Smooth muscle cell (in vitro differentiated cells): ENCODE data around the gene AEN. TPM values are rescaled to one million over a fixed set of nuclear protein-coding genes. Genes with fewer than 3 reads are reported as not detected.

ENCODE experiments used
- DNase-seq: peaks from one replicate; lab custom pipeline; 2025; ENCODE audit not compliant: unreplicated experiment; lab: John Stamatoyannopoulos, UW
- H2AFZ ChIP-seq: fragments of 200-600 bp; sonication (generic); 2 replicates; pipeline ENCODE4 v1.6.0; 2016; ENCODE audit warnings: antibody characterized with exemption, low read depth, mild to moderate bottlenecking
- H3F3A ChIP-seq: fragments of 200-600 bp; sonication (generic); 2 replicates; pipeline ENCODE4 v1.6.0; 2017; ENCODE audit warnings: antibody characterized with exemption, low read depth
- H3K27ac ChIP-seq: fragments of 200-600 bp; sonication (generic); 2 replicates; pipeline ENCODE4 v1.5.1; 2016; ENCODE audit warnings: low read depth, mild to moderate bottlenecking
- H3K27me3 ChIP-seq: fragments of 200-600 bp; sonication (generic); 2 replicates; pipeline ENCODE4 v1.6.1; 2016; ENCODE audit warnings: low read depth, mild to moderate bottlenecking
- H3K36me3 ChIP-seq: fragments of 200-600 bp; sonication (generic); 2 replicates; pipeline ENCODE4 v1.5.1; 2016; ENCODE audit warnings: low read depth
- H3K4me1 ChIP-seq: fragments of 200-600 bp; sonication (generic); 2 replicates; pipeline ENCODE4 v1.5.1; 2016; ENCODE audit warnings: low read depth
- H3K4me2 ChIP-seq: fragments of 200-600 bp; sonication (generic); 2 replicates; pipeline ENCODE4 v1.6.0; 2016; ENCODE audit warnings: mild to moderate bottlenecking
- H3K4me3 ChIP-seq: fragments of 200-600 bp; sonication (generic); 2 replicates; pipeline ENCODE4 v1.5.1; 2016; ENCODE audit warnings: mild to moderate bottlenecking
- H3K79me2 ChIP-seq: fragments of 200-600 bp; sonication (generic); 2 replicates; pipeline ENCODE4 v1.6.0; 2016; ENCODE audit warnings: low read depth, mild to moderate bottlenecking
- H3K9ac ChIP-seq: fragments of 200-600 bp; sonication (generic); 2 replicates; pipeline ENCODE4 v1.6.0; 2016; ENCODE audit warnings: low read depth
- H3K9me3 ChIP-seq: fragments of 200-600 bp; sonication (generic); replicated peaks from 2 replicates; pipeline ENCODE4 v1.5.1; 2016; ENCODE audit warnings: low read depth
- H4K20me1 ChIP-seq: fragments of 200-600 bp; sonication (generic); 2 replicates; pipeline ENCODE4 v1.6.0; 2016; ENCODE audit warnings: low read depth
- WGBS: methylation state at CpG from one replicate; pipeline ENCODE4 v1.1.7; 2016; ENCODE audit warnings: low lambda C conversion rate; 5-methylcytosine and 5-hydroxymethylcytosine counted together
- polyA plus RNA-seq: library from polyadenylated mRNA; unstranded; fragments of >200 nt; fragmentation: Nextera tagmentation; extraction: Ambion mirVana; gene quantifications from 2 replicates; pipeline ENCODE4 v1.2.1, GENCODE V29; 2016
- total RNA-seq: library from RNA; depleted of rRNA; stranded (reverse); fragments of >200 nt; gene quantifications from 2 replicates; pipeline ENCODE4 v1.2.3, GENCODE V29; 2014
- TF ChIP-seq, protein P1 (sequence below): fragments of 200-600 bp; sonication (generic); IDR thresholded peaks from 2 replicates; pipeline ENCODE4 v1.5.1; 2017; ENCODE audit warnings: borderline replicate concordance, mild to moderate bottlenecking, antibody characterized with exemption; ENCODE audit not compliant: insufficient read depth, poor library complexity, severe bottlenecking

AEN gene
- total and polyA plus RNA-seq, 2 experiments from 2014 or later = 44.5 to 57.6 TPM

DNA sequence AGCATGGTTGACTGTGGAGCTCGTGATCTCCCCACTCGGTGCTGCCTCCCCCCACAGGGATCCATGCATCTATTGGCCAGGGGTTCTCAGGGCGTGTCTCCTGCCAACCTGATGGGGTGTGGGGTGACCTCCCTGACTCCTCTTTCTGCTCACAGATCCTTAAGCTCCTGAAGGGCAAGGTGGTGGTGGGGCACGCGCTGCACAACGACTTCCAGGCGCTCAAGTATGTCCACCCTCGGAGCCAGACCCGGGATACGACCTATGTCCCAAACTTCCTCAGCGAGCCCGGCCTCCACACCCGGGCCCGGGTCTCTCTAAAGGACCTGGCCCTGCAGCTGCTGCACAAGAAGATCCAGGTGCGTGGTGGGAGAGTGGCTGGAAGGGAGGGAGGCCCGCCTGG, 7.9 kb downstream of the AEN start:
- H3K36me3 ChIP-seq = peaks cover 6% of the 10 kb centered on the region
- peaks cover under 1% of the 10 kb centered on the region for H3K4me1 ChIP-seq
- TF ChIP-seq, protein P1, sequence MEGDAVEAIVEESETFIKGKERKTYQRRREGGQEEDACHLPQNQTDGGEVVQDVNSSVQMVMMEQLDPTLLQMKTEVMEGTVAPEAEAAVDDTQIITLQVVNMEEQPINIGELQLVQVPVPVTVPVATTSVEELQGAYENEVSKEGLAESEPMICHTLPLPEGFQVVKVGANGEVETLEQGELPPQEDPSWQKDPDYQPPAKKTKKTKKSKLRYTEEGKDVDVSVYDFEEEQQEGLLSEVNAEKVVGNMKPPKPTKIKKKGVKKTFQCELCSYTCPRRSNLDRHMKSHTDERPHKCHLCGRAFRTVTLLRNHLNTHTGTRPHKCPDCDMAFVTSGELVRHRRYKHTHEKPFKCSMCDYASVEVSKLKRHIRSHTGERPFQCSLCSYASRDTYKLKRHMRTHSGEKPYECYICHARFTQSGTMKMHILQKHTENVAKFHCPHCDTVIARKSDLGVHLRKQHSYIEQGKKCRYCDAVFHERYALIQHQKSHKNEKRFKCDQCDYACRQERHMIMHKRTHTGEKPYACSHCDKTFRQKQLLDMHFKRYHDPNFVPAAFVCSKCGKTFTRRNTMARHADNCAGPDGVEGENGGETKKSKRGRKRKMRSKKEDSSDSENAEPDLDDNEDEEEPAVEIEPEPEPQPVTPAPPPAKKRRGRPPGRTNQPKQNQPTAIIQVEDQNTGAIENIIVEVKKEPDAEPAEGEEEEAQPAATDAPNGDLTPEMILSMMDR = no peak
- H2AFZ ChIP-seq = no peak overlapping the region
- H3F3A ChIP-seq = no peaks in the 10 kb centered on the region
- H3K9me3 ChIP-seq = no peaks in the 10 kb centered on the region
- no peaks in the 10 kb centered on the region for H3K27me3 ChIP-seq
- peaks cover 96% of the 10 kb centered on the region for H4K20me1 ChIP-seq
- H3K4me2 ChIP-seq = no peak overlapping the region
- H3K27ac ChIP-seq = no peak overlapping the region
- H3K79me2 ChIP-seq = peaks cover 54% of the 10 kb centered on the region
- WGBS = 91% methylated on average over 16 of the region's 16 CpGs
- H3K9ac ChIP-seq = no peak overlapping the region
- DNase-seq = no peak
- no peak overlapping the region for H3K4me3 ChIP-seq

DNA sequence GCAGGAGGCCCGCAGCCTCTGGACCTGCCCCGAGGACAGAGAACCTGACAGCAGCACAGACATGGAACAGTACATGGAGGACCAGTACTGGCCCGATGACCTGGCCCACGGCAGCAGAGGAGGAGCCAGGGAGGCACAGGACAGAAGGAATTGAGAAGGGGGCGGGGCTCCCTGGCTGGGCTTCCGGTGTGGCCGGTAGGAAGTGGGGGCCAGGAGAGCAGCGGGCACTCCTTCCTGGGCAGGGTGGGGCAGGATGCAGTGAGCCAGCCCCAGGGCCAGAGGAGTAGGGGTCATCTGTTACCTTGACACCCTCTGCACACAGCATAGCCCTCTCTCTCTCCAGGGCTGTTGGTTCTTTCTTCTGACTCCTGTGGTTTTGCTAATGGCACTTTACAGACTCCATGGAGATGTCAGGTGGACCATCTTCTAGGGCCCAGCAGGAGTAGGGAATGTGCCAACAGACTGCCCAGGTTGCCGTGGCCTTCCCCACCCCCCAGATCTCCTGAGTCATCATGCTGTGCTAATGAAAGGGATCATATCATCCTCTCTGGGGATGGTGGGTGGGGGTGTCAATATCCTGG, 9.1 kb downstream of the AEN start:
- H3K4me2 ChIP-seq = no peak overlapping the region
- H2AFZ ChIP-seq = no peak overlapping the region
- peaks cover 92% of the 10 kb centered on the region for H4K20me1 ChIP-seq
- DNase-seq = no peak
- no peak overlapping the region for H3K4me3 ChIP-seq
- H3K79me2 ChIP-seq = peaks cover 42% of the 10 kb centered on the region
- H3K9me3 ChIP-seq = no peaks in the 10 kb centered on the region
- 90% methylated on average over 6 of the region's 9 CpGs for WGBS
- no peaks in the 10 kb centered on the region for H3K27me3 ChIP-seq
- H3K4me1 ChIP-seq = no peaks in the 10 kb centered on the region
- H3K9ac ChIP-seq = no peak overlapping the region
- H3K27ac ChIP-seq = no peak overlapping the region
- no peaks in the 10 kb centered on the region for H3F3A ChIP-seq
- TF ChIP-seq, protein P1 = no peak
- peaks cover 6% of the 10 kb centered on the region for H3K36me3 ChIP-seq

DNA sequence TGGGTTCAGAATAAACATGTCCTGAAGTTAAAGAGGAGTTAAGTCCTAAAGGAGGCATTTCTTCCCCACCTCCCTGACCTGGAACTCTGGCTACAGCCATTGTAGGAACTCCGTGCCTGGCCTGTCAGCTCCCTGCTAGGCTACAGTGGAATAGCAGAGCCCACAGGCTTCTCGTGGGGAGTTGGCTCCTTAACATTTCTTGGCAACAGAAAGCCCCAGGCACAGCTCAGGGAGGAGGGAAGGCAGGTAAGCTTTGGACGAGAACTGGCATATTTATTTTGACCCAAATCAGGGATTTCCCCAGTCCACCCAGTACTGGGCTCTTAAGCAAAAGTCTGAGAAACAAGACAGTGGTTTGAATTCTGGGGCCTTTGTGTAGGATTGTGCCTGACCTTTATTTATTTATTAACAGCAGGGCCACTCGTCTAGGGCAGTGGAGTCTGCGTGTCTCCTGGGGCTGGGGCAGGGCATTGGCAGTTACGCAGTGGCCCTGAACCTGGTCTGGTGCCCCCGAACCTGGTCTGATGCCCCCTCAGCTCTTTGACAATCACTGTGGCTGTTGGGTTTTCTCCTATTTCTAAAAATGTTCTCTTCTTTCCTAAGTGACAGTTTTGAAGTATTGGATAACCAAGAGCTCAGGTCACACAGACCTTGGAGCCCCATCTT, 9.8 kb downstream of the AEN start:
- Histone ChIP-seq H3K79me2 (peaks cover 35% of the 10 kb centered on the region), H4K20me1 (peaks cover 89% of the 10 kb centered on the region), H3K4me2 (no peak overlapping the region), H3K9me3 (no peaks in the 10 kb centered on the region), H3K4me3 (no peak overlapping the region), H2AFZ (no peak overlapping the region), H3K27ac (no peak overlapping the region), H3K4me1 (no peaks in the 10 kb centered on the region), H3K36me3 (peaks cover 6% of the 10 kb centered on the region), H3F3A (peaks cover 2% of the 10 kb centered on the region), H3K9ac (no peak overlapping the region), H3K27me3 (no peaks in the 10 kb centered on the region)
- TF ChIP-seq, protein P1 = no peak
- 95% methylated on average over 7 of the region's 7 CpGs for WGBS
- DNase-seq = no peak
